Stimulated activated CD4-positive, alpha-beta T cell treated with anti-CD3 and anti-CD28 coated beads, Interleukin-4, amount 100 ng/mL, for 1 hour (primary cell): ENCODE data around the gene AARS1.
"Not testable (repeated sequence)": the region's sequence is repeated elsewhere in the genome, so short reads cannot be mapped to it uniquely, and the experiment has no call there.

Source experiments
- DNase-seq: peaks from one replicate; pipeline ENCODE4 v3.0.0-alpha.2; 2020

AARS1 gene

GRCh38 chr16:70223216-70223615 is 66.1 kb downstream of the AARS1 start:
- DNase-seq: not testable (repeated sequence)

- not testable (repeated sequence) for DNase-seq
Measured at GRCh38 chr16:70222574-70222973, 66.7 kb downstream of the AARS1 start.

- DNase-seq: not testable (repeated sequence)
Measured at GRCh38 chr16:70218586-70218985, 70.7 kb downstream of the AARS1 start.

GRCh38 chr16:70206382-70206781 is 82.9 kb downstream of the AARS1 start:
- DNase-seq: not testable (repeated sequence)

GRCh38 chr16:70204668-70205405 is 84.5 kb downstream of the AARS1 start:
- DNase-seq: not testable (repeated sequence)

GRCh38 chr16:70204010-70204409 is 85.3 kb downstream of the AARS1 start:
- DNase-seq: not testable (repeated sequence)

- DNase-seq: not testable (repeated sequence)
Measured at GRCh38 chr16:70203508-70203907, 85.8 kb downstream of the AARS1 start.
